Testis (tissue), 5 donors: Measurements from ENCODE around the gene CLEC7A. TPM values are rescaled to one million over a fixed set of nuclear protein-coding genes. Genes with fewer than 3 reads are reported as not detected.

Experiments used
- DNase-seq: peaks from one replicate; pipeline ENCODE4 v3.0.0-alpha.2; 2019
- H3K27ac ChIP-seq, 2 donors: fragments of 200-600 bp; sonication (generic); one replicate each; pipeline ENCODE4 v1.5.1; 2019
- H3K27me3 ChIP-seq: fragments of 200-600 bp; sonication (generic); one replicate; pipeline ENCODE4 v1.5.1; 2019
- H3K36me3 ChIP-seq: fragments of 200-600 bp; sonication (generic); one replicate; pipeline ENCODE4 v1.5.1; 2017; ENCODE audit warnings: low read depth; ENCODE audit errors: missing control alignments
- H3K4me1 ChIP-seq: fragments of 200-600 bp; sonication (generic); one replicate; pipeline ENCODE4 v1.5.1; 2019
- H3K4me3 ChIP-seq, 2 donors: fragments of 200-600 bp; sonication (generic); one replicate each; pipeline ENCODE4 v1.5.1; 2017 to 2019
- H3K9me3 ChIP-seq: fragments of 200-600 bp; sonication (generic); one replicate; pipeline ENCODE4 v1.5.1; 2017
- CTCF ChIP-seq, 3 experiments: fragments of 450-650 bp in 2 of 3; fragments of 200-600 bp in 1 of 3; sonication (generic) in 1 of 3; IDR thresholded peaks; one replicate each; pipeline ENCODE4 v1.5.1; 2016 to 2019; ENCODE audit warnings: antibody characterized with exemption in 3 of 3, mild to moderate bottlenecking in 2 of 3, moderate library complexity in 1 of 3
- POLR2A ChIP-seq: fragments of 450-650 bp; IDR thresholded peaks from one replicate; pipeline ENCODE4 v1.6.1; 2017; ENCODE audit warnings: antibody characterized with exemption, mild to moderate bottlenecking, moderate library complexity
- WGBS, 2 donors: methylation state at CpG; one replicate each; pipeline ENCODE4 v1.1.5; 2018; 5-methylcytosine and 5-hydroxymethylcytosine counted together
- intact Hi-C: fragments of 100-400 bp; cut with DNase I; formaldehyde crosslinking; loops from one replicate; pipeline ENCODE4 v1.15.1; 2023; ENCODE audit warnings: low total_unique reads
- long read RNA-seq, 2 donors: transcript quantifications; one replicate each; lab custom pipeline, GENCODE V29; 2026
- polyA plus RNA-seq: library from polyadenylated mRNA; stranded (reverse); fragments of 350-450 nt; fragmentation: Illumina TruSeq; extraction: RNeasy Lipid Tissue Mini Kit (QIAGEN cat#74804); gene quantifications from one replicate; pipeline ENCODE4 v1.2.3, GENCODE V29; 2014; ENCODE audit warnings: low read depth, low replicate concordance; ENCODE audit not compliant: insufficient read depth
- total RNA-seq, 2 donors: library from RNA; depleted of rRNA; stranded (reverse); fragments of >200 nt; gene quantifications; one replicate each; pipeline ENCODE4 v1.2.3, GENCODE V29; 2016

Gene CLEC7A
- total RNA-seq, result 1 to 10 TPM; 1.9 to 4.4 TPM
- 4.8 TPM for polyA plus RNA-seq
- long read RNA-seq, donor 1, result 0 reads
- long read RNA-seq, donor 2, result 0 reads

- TF ChIP-seq POLR2A (no peak), CTCF (IDR thresholded peaks at IDR 0.05) (no peak)
- Histone ChIP-seq H3K4me3 (no peak within 1 kb of the TSS), H3K27me3 (no peaks in the 10 kb centered on the region), H3K36me3 (no peaks in the 10 kb centered on the region), H3K9me3 (no peaks in the 10 kb centered on the region), H3K4me1 (no peaks in the 10 kb centered on the region), H3K27ac (no peak within 1 kb of the TSS)
- intact Hi-C loops, result loop anchor here (10.0 kb wide), 1 partner anchor 95 kb away; the partner anchor contains the start of gene CLEC9A
- 83 to 90% methylated on average over 1 of the region's 1 CpG for WGBS, 2 donors
- no peak for DNase-seq
Observed at GRCh38 chr12:10130042-10130441, at the start of gene CLEC7A. Gene CLEC7A, minus strand, starts transcription at chr12:10130199. Its CDS starts 117 bp downstream, at chr12:10130082.

GRCh38 chr12:10179776-10180181 lies 49.8 kb upstream of the CLEC7A start:
- no peak overlapping the region for H3K27ac ChIP-seq
- H3K9me3 ChIP-seq, result no peaks in the 10 kb centered on the region
- no peak overlapping the region for H3K4me3 ChIP-seq
- 60 to 64% methylated on average over 5 of the region's 5 CpGs for WGBS, 2 donors
- no peak for DNase-seq
- no peaks in the 10 kb centered on the region for H3K36me3 ChIP-seq
- no peaks in the 10 kb centered on the region for H3K27me3 ChIP-seq
- H3K4me1 ChIP-seq, result no peaks in the 10 kb centered on the region
- intact Hi-C loops, result no loop called here
- no peak for TF ChIP-seq CTCF (IDR thresholded peaks at IDR 0.05)
- TF ChIP-seq POLR2A, result no peak

- TF ChIP-seq POLR2A (no peak), CTCF (IDR thresholded peaks at IDR 0.05) (no peak)
- Histone ChIP-seq H3K4me1 (no peaks in the 10 kb centered on the region), H3K36me3 (no peaks in the 10 kb centered on the region), H3K27ac (no peak within 1 kb of the TSS), H3K4me3 (no peak within 1 kb of the TSS), H3K27me3 (no peaks in the 10 kb centered on the region), H3K9me3 (no peaks in the 10 kb centered on the region)
- DNase-seq, result no peak
- intact Hi-C loops, result no loop called here
- WGBS, 2 donors, result 76 to 78% methylated on average over 4 of the region's 4 CpGs
Observed at GRCh38 chr12:10178821-10179220, 48.8 kb upstream of the CLEC7A start, which contains the start of gene TMEM52B. Gene TMEM52B, plus strand, starts transcription at chr12:10179032. Its CDS starts 543 bp downstream, at chr12:10179575.

- Histone ChIP-seq H3K27ac (no peak overlapping the region), H3K9me3 (no peaks in the 10 kb centered on the region), H3K36me3 (no peaks in the 10 kb centered on the region), H3K4me1 (no peaks in the 10 kb centered on the region), H3K4me3 (no peak overlapping the region), H3K27me3 (no peaks in the 10 kb centered on the region)
- 82 to 85% methylated on average over 5 of the region's 5 CpGs for WGBS, 2 donors
- intact Hi-C loops, result no loop called here
- DNase-seq, result no peak
- TF ChIP-seq POLR2A (no peak), CTCF (IDR thresholded peaks at IDR 0.05) (no peak)
Observed at GRCh38 chr12:10175846-10176636, 46.0 kb upstream of the CLEC7A start.
